HFFc6 (cell line): ENCODE results near the gene SLC4A5. TPM values are rescaled to one million over a fixed set of nuclear protein-coding genes. Genes with fewer than 3 reads are reported as not detected.

ENCODE experiments used
- DNase-seq: peaks from one replicate; pipeline ENCODE4 v3.0.0-alpha.2; 2018
- H3K27ac Mint-ChIP-seq: 2 replicates; pipeline ENCODE4 v1.8.0; 2020; ENCODE audit warnings: mild to moderate bottlenecking, mixed read lengths
- H3K27me3 Mint-ChIP-seq: 2 replicates; pipeline ENCODE4 v1.8.0; 2021; ENCODE audit warnings: mild to moderate bottlenecking, moderate library complexity, mixed read lengths; ENCODE audit not compliant: insufficient read depth
- H3K36me3 Mint-ChIP-seq: 2 replicates; pipeline ENCODE4 v1.8.0; 2021; ENCODE audit warnings: low read depth, mixed read lengths
- H3K4me1 Mint-ChIP-seq: 2 replicates; pipeline ENCODE4 v1.8.0; 2020; ENCODE audit warnings: low read depth, mixed read lengths
- H3K4me3 Mint-ChIP-seq: 2 replicates; pipeline ENCODE4 v1.8.0; 2020; ENCODE audit warnings: mild to moderate bottlenecking, moderate library complexity, mixed read lengths
- H3K9me3 Mint-ChIP-seq: 2 replicates; pipeline ENCODE4 v1.8.0; 2020; ENCODE audit warnings: mild to moderate bottlenecking, mixed read lengths
- total RNA-seq, 6 experiments: library from RNA; stranded (reverse); fragmentation: NEBNext Ultra II Directional; extraction: Animal tissue kit (Norgen Biotek cat#: 25700); gene quantifications; 2 replicates in 1 of 6; 3 replicates in 5 of 6; pipeline ENCODE4 v1.2.3, GENCODE V29; 2021
- TF ChIP-seq, protein P1 (sequence below): fragments of 200-600 bp; sonication (generic); IDR thresholded peaks from 2 replicates; pipeline ENCODE4 v1.5.0; 2021; ENCODE audit warnings: antibody characterized with exemption, mild to moderate bottlenecking

SLC4A5 gene
- total RNA-seq, 6 experiments from 2014 or later: 0.19 to 0.40 (median 0.31) TPM; not detected in 3

DNA sequence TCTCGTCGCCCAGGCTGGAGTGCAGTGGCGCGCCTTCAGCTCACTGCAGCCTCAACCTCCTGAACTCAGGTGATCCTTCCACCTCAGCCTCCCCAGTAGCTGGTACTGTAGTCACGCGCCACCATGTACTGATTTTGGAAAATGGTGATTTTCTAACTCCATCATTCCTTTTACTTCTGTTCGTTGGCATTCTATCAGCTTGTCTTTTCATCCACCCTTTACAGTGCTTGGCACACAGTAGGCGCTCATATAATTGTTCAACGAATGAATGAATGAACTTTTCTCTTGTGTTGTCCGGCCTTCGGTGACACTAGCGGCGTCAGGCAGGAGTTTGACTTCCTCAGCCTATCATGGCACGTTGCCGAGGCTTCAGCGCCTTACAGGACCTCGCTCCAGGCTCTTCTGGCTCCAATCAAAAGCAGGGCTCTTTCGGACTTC lies 145.2 kb downstream of the SLC4A5 start:
- DNase-seq: no peak
- no peaks in the 10 kb centered on the region for H3K9me3 Mint-ChIP-seq
- peaks cover 41% of the 10 kb centered on the region for H3K4me1 Mint-ChIP-seq
- TF ChIP-seq, protein P1, sequence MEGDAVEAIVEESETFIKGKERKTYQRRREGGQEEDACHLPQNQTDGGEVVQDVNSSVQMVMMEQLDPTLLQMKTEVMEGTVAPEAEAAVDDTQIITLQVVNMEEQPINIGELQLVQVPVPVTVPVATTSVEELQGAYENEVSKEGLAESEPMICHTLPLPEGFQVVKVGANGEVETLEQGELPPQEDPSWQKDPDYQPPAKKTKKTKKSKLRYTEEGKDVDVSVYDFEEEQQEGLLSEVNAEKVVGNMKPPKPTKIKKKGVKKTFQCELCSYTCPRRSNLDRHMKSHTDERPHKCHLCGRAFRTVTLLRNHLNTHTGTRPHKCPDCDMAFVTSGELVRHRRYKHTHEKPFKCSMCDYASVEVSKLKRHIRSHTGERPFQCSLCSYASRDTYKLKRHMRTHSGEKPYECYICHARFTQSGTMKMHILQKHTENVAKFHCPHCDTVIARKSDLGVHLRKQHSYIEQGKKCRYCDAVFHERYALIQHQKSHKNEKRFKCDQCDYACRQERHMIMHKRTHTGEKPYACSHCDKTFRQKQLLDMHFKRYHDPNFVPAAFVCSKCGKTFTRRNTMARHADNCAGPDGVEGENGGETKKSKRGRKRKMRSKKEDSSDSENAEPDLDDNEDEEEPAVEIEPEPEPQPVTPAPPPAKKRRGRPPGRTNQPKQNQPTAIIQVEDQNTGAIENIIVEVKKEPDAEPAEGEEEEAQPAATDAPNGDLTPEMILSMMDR: no peak
- peaks cover 9% of the 10 kb centered on the region for H3K27me3 Mint-ChIP-seq
- peak overlapping the region; percentile 100 for H3K27ac Mint-ChIP-seq
- H3K4me3 Mint-ChIP-seq: peak overlapping the region; percentile 95
- peaks cover 16% of the 10 kb centered on the region; the same call in 1 of the 2 replicates for H3K36me3 Mint-ChIP-seq

- no peak overlapping the region for H3K4me3 Mint-ChIP-seq
- peaks cover 40% of the 10 kb centered on the region for H3K4me1 Mint-ChIP-seq
- H3K9me3 Mint-ChIP-seq: no peaks in the 10 kb centered on the region
- DNase-seq: no peak
- no peak overlapping the region for H3K27ac Mint-ChIP-seq
- H3K27me3 Mint-ChIP-seq: peaks cover 12% of the 10 kb centered on the region
- TF ChIP-seq, protein P1: no peak
- peaks cover 16% of the 10 kb centered on the region; the same call in 1 of the 2 replicates for H3K36me3 Mint-ChIP-seq
Observed at GRCh38 chr2:74197049-74197448, 146.2 kb downstream of the SLC4A5 start.

DNA sequence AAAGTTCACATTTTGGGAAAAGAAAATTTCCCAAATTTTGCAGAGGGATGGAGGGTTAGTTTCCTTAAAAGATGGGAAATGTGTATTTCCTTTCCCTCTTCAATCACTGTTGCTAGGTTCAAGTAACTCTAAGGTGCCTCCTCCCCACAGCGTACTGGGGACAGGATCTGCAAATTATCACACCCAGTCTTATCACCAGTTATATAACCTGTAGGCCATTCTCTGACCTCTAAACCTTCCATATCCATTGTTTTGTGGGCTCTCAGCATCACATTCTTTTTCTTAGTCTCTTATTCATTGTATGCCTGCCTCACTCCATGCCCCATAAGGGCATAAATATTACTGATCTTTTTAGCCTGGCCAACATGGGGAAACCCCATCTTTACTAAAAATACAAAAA lies 148.4 kb downstream of the SLC4A5 start:
- Mint-ChIP-seq H3K27me3 (peaks cover 21% of the 10 kb centered on the region), H3K9me3 (no peaks in the 10 kb centered on the region), H3K4me3 (no peak overlapping the region), H3K36me3 (peaks cover 16% of the 10 kb centered on the region; the same call in 1 of the 2 replicates), H3K27ac (no peak overlapping the region), H3K4me1 (peaks cover 22% of the 10 kb centered on the region)
- no peak for DNase-seq
- TF ChIP-seq, protein P1: no peak

DNA sequence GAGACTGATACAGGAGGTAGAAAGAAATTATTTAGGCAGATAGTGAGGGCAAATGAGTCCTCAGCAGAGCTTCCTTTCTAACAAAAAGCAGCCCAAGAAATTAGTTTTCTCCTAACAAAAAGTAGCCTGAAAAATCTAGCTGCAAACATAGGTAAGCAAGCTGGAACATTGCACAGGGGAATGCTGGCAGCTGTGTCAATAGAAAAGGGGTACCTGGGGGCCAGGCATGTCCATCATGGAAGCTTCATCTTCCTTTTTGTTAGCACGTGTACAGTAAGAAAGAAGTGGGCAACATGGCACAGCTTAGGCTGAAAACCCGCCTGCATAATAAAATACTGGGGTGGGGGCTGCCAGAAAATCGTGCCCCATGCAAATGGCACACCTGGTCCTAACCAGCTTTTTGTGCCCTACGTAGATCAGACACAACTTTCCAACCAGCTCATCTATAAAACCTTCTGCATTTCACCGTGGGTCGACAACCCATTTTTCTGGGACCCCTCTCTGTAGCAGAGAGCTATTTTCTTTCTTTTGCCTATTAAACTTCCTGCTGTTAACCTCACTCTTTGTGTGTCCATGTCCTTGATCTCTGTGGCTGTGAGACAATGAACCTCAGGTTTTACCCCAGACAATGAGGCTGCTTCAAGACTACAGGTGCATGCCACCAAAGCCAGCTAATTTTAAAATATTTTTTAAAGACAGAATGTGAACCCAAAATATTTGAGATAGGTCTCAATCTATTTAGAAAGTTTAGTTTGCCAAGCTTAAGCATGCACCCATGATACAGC lies 151.4 kb downstream of the SLC4A5 start:
- H3K4me1 Mint-ChIP-seq: peaks cover 19% of the 10 kb centered on the region
- no peak for DNase-seq
- H3K9me3 Mint-ChIP-seq: no peaks in the 10 kb centered on the region

DNA sequence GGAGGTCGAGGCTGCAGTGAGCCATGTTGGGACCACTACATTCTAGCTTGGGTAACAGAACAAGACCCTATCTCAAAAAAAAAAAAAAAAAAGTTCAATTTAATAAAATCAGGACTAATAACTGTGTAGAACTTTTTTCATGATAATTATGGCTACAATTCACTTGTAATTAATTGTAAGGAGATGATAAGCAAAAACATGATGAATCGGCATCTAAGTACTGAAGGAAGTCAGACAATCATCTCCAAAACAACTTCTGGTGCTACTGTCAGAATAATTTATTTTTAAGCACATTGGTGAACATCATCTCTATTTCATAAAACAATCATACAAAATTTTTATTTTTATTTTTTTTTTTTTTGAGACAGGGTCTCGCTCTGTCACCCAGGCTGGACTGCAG lies 154.5 kb downstream of the SLC4A5 start:
- Mint-ChIP-seq H3K4me3 (no peak overlapping the region), H3K36me3 (no peaks in the 10 kb centered on the region), H3K4me1 (peaks cover 19% of the 10 kb centered on the region), H3K27ac (no peak overlapping the region), H3K9me3 (no peaks in the 10 kb centered on the region), H3K27me3 (peaks cover 13% of the 10 kb centered on the region; the same call in 1 of the 2 replicates)
- TF ChIP-seq, protein P1: no peak
- no peak for DNase-seq

More for the DNA sequence above, 151.4 kb downstream of the SLC4A5 start:
- peaks cover 13% of the 10 kb centered on the region; the same call in 1 of the 2 replicates for H3K27me3 Mint-ChIP-seq
- H3K27ac Mint-ChIP-seq: no peak overlapping the region
- H3K4me3 Mint-ChIP-seq: no peak overlapping the region
- H3K36me3 Mint-ChIP-seq: no peaks in the 10 kb centered on the region
- TF ChIP-seq, protein P1: no peak
